Naive thymus-derived CD4-positive, alpha-beta T cell (primary cell): ENCODE results near the gene CCDC136. TPM values are rescaled to one million over a fixed set of nuclear protein-coding genes. Genes with fewer than 3 reads are reported as not detected.

Experiments
- ATAC-seq: fragments of 150-1000 bp; cut with Tn5 transposase; 2 replicates; pipeline ENCODE4 v1.10.0; 2021; ENCODE audit warnings: mild to moderate bottlenecking, moderate library complexity
- CTCF ChIA-PET: fragments of 350-600 bp; sonication (Branson Sonifier 250); formaldehyde crosslinking; loops from one replicate; lab custom pipeline; 2021; ENCODE audit warnings: antibody characterized with exemption; lab: Charles Lee
- POLR2A ChIA-PET: fragments of 350-600 bp; sonication (Branson Sonifier 250); formaldehyde crosslinking; loops from one replicate; lab custom pipeline; 2021; ENCODE audit warnings: antibody characterized with exemption, inconsistent platforms; lab: Charles Lee
- DNase-seq, 9 donors: peaks; one replicate each; pipeline versions ENCODE4 v3.0.0 to v3.0.0-alpha.2; 2020 to 2022; ENCODE audit warnings: mixed read lengths in 1 of 9
- H3K27ac ChIP-seq: one replicate; pipeline ENCODE4 v1.7.0; 2013; ENCODE audit warnings: mild to moderate bottlenecking, low read depth, low read length, moderate library complexity
- H3K27me3 ChIP-seq, 2 donors: one replicate each; pipeline ENCODE4 v1.7.0; 2013; ENCODE audit warnings: low read length in 2 of 2, mild to moderate bottlenecking in 2 of 2, moderate library complexity in 2 of 2; ENCODE audit not compliant: control insufficient read depth in 2 of 2, insufficient read depth in 2 of 2
- H3K36me3 ChIP-seq, 3 experiments: 1 replicate in 2 of 3; 2 replicates in 1 of 3; pipeline ENCODE4 v1.7.0; 2013; ENCODE audit warnings: low read length in 3 of 3, mild to moderate bottlenecking in 3 of 3, moderate library complexity in 1 of 3; ENCODE audit not compliant: insufficient read depth in 3 of 3, control insufficient read depth in 2 of 3
- H3K4me1 ChIP-seq, 2 donors: one replicate each; pipeline ENCODE4 v1.7.0; 2013; ENCODE audit warnings: low read length in 2 of 2, mild to moderate bottlenecking in 2 of 2, moderate library complexity in 1 of 2; ENCODE audit not compliant: control insufficient read depth in 2 of 2, insufficient read depth in 2 of 2
- H3K4me3 ChIP-seq: 2 replicates; pipeline ENCODE4 v1.7.0; 2013; ENCODE audit warnings: mild to moderate bottlenecking, low read length
- H3K9me3 ChIP-seq, 3 experiments: 1 replicate in 2 of 3; 2 replicates in 1 of 3; pipeline ENCODE4 v1.7.0; 2013; ENCODE audit warnings: low read length in 3 of 3; ENCODE audit not compliant: control insufficient read depth in 2 of 3
- H3K27ac Mint-ChIP-seq, 9 donors: one replicate each; pipeline ENCODE4 v1.8.0; 2020 to 2022; ENCODE audit warnings: mixed read lengths in 9 of 9, mild to moderate bottlenecking in 8 of 9, moderate library complexity in 5 of 9, inconsistent platforms in 2 of 9
- H3K27me3 Mint-ChIP-seq, 5 donors: one replicate each; pipeline ENCODE4 v1.8.0; 2021 to 2022; ENCODE audit warnings: mixed read lengths in 5 of 5, mild to moderate bottlenecking in 1 of 5
- H3K36me3 Mint-ChIP-seq, 5 donors: one replicate each; pipeline ENCODE4 v1.8.0; 2020 to 2022; ENCODE audit warnings: mixed read lengths in 5 of 5, mild to moderate bottlenecking in 3 of 5, inconsistent platforms in 1 of 5
- H3K4me1 Mint-ChIP-seq, 7 donors: one replicate each; pipeline ENCODE4 v1.8.0; 2020 to 2022; ENCODE audit warnings: mixed read lengths in 7 of 7, mild to moderate bottlenecking in 3 of 7, inconsistent platforms in 1 of 7
- H3K4me3 Mint-ChIP-seq, 10 donors: one replicate each; pipeline ENCODE4 v1.8.0; 2020 to 2022; ENCODE audit warnings: mild to moderate bottlenecking in 10 of 10, mixed read lengths in 10 of 10, moderate library complexity in 6 of 10, inconsistent platforms in 2 of 10
- H3K9me3 Mint-ChIP-seq, 11 donors: one replicate each; pipeline ENCODE4 v1.8.0; 2020 to 2022; ENCODE audit warnings: mixed read lengths in 11 of 11, mild to moderate bottlenecking in 4 of 11, inconsistent platforms in 1 of 11, moderate library complexity in 1 of 11
- intact Hi-C, 2 donors: fragments of 100-400 bp; cut with micrococcal nuclease; formaldehyde crosslinking; loops; one replicate each; pipeline ENCODE4 v1.15.1; 2023
- polyA plus RNA-seq, 2 donors: library from polyadenylated mRNA; unstranded; fragments of 300-500 nt; fragmentation: Illumina TruSeq; gene quantifications; one replicate each; pipeline ENCODE4 v1.2.3, GENCODE V29; 2021
- total RNA-seq, 6 experiments: library from RNA in 5 of 6; stranded (reverse) in 5 of 6; gene quantifications; 1 replicate in 5 of 6; 2 replicates in 1 of 6; pipeline ENCODE4 v1.2.3 and lab custom pipeline; 2021 to 2026

CCDC136 gene
- total and polyA plus RNA-seq, 7 experiments from 2014 or later: 0.70 to 14.0 (median 7.2) TPM

GRCh38 chr7:128759242-128759641, 32.5 kb upstream of the CCDC136 start:
- Mint-ChIP-seq H3K27me3 (no peaks in the 10 kb centered on the region), H3K27ac (no peak overlapping the region), H3K4me3 (no peak overlapping the region), H3K4me1 (peaks cover 0 to 5% (median 0%) of the 10 kb centered on the region in 7 donors), H3K36me3 (peaks cover 4 to 45% (median 16%) of the 10 kb centered on the region in 5 donors), H3K9me3 (no peaks in the 10 kb centered on the region)
- no peak for ATAC-seq
- Histone ChIP-seq H3K4me3 (no peak overlapping the region), H3K36me3 (peaks cover 0 to 53% (median 22%) of the 10 kb centered on the region in 3 experiments), H3K4me1 (no peaks in the 10 kb centered on the region), H3K27me3 (no peaks in the 10 kb centered on the region), H3K9me3 (no peaks in the 10 kb centered on the region), H3K27ac (no peak overlapping the region)
- DNase-seq: no peak
- intact Hi-C loops: no loop called here
- POLR2A ChIA-PET: no interaction called here
- CTCF ChIA-PET: no interaction called here

- H3K4me3 Mint-ChIP-seq: no peak overlapping the region
- no peaks in the 10 kb centered on the region for H3K9me3 ChIP-seq
- no peak overlapping the region for H3K27ac ChIP-seq
- H3K36me3 ChIP-seq: peaks cover 0 to 68% (median 26%) of the 10 kb centered on the region in 3 experiments
- H3K36me3 Mint-ChIP-seq: peaks cover 0 to 44% (median 12%) of the 10 kb centered on the region in 5 donors
- no peak overlapping the region for H3K27ac Mint-ChIP-seq
- H3K27me3 Mint-ChIP-seq: no peaks in the 10 kb centered on the region
- H3K9me3 Mint-ChIP-seq: no peaks in the 10 kb centered on the region
- no peaks in the 10 kb centered on the region for H3K4me1 Mint-ChIP-seq
- ATAC-seq: no peak
- no peaks in the 10 kb centered on the region for H3K27me3 ChIP-seq
- no peak overlapping the region for H3K4me3 ChIP-seq
- no peaks in the 10 kb centered on the region for H3K4me1 ChIP-seq
- DNase-seq: no peak
- CTCF ChIA-PET: no interaction called here
- POLR2A ChIA-PET: no interaction called here
- intact Hi-C loops: no loop called here
These were observed 28.2 kb upstream of the CCDC136 start for GRCh38 chr7:128763541-128763940.

GRCh38 chr7:128767475-128768110, 24.2 kb upstream of the CCDC136 start:
- ATAC-seq (no peak), DNase-seq (no peak)
- H3K36me3 ChIP-seq: peaks cover 14 to 60% (median 19%) of the 10 kb centered on the region in 3 experiments
- no peaks in the 10 kb centered on the region for H3K4me1 Mint-ChIP-seq
- no peaks in the 10 kb centered on the region for H3K4me1 ChIP-seq
- H3K4me3 Mint-ChIP-seq: no peak overlapping the region
- no peaks in the 10 kb centered on the region for H3K9me3 Mint-ChIP-seq
- intact Hi-C loops: no loop called here
- H3K9me3 ChIP-seq: no peaks in the 10 kb centered on the region
- H3K4me3 ChIP-seq: no peak overlapping the region
- peak overlapping the region in 2 of 9 donors; percentile 5 to 10 for H3K27ac Mint-ChIP-seq
- H3K36me3 Mint-ChIP-seq: peaks cover 12 to 58% (median 34%) of the 10 kb centered on the region in 5 donors
- H3K27me3 Mint-ChIP-seq: no peaks in the 10 kb centered on the region
- ChIA-PET CTCF (interaction anchor here (0.6 kb wide), 1 partner anchor 157 kb away, joined by 6 read pairs; no protein-coding TSS in a partner anchor), POLR2A (interaction anchor here (0.7 kb wide), 1 partner anchor 342 kb away, joined by 3 read pairs; no protein-coding TSS in a partner anchor)
- no peaks in the 10 kb centered on the region for H3K27me3 ChIP-seq
- no peak overlapping the region for H3K27ac ChIP-seq

- no peaks in the 10 kb centered on the region for H3K9me3 ChIP-seq
- Mint-ChIP-seq H3K4me1 (no peaks in the 10 kb centered on the region), H3K27ac (peak overlapping the region in 1 of 9 donors; percentile 70), H3K4me3 (no peak overlapping the region), H3K9me3 (peaks cover 0 to 3% (median 0%) of the 10 kb centered on the region in 11 donors), H3K36me3 (peaks cover 17 to 72% (median 42%) of the 10 kb centered on the region in 5 donors), H3K27me3 (no peaks in the 10 kb centered on the region)
- H3K27ac ChIP-seq: no peak overlapping the region
- no peaks in the 10 kb centered on the region for H3K4me1 ChIP-seq
- H3K36me3 ChIP-seq: peaks cover 14 to 52% (median 19%) of the 10 kb centered on the region in 3 experiments
- ChIA-PET CTCF (no interaction called here), POLR2A (interaction anchor here (0.7 kb wide), 1 partner anchor 11 kb away, joined by 5 read pairs; no protein-coding TSS in a partner anchor)
- intact Hi-C loops: no loop called here
- no peak overlapping the region for H3K4me3 ChIP-seq
- ATAC-seq (no peak), DNase-seq (no peak)
- H3K27me3 ChIP-seq: no peaks in the 10 kb centered on the region
These were observed 21.5 kb upstream of the CCDC136 start for GRCh38 chr7:128770233-128770632.

GRCh38 chr7:128773604-128774003, 18.2 kb upstream of the CCDC136 start:
- no peak for DNase-seq
- H3K36me3 Mint-ChIP-seq: peaks cover 17 to 59% (median 42%) of the 10 kb centered on the region in 5 donors
- CTCF ChIA-PET: no interaction called here
- Histone ChIP-seq H3K9me3 (no peaks in the 10 kb centered on the region), H3K27ac (no peak overlapping the region), H3K4me3 (no peak overlapping the region), H3K36me3 (peaks cover 8 to 32% (median 14%) of the 10 kb centered on the region in 3 experiments), H3K4me1 (no peaks in the 10 kb centered on the region), H3K27me3 (no peaks in the 10 kb centered on the region)
- POLR2A ChIA-PET: no interaction called here
- H3K27ac Mint-ChIP-seq: no peak overlapping the region
- no peaks in the 10 kb centered on the region for H3K4me1 Mint-ChIP-seq
- no peak overlapping the region for H3K4me3 Mint-ChIP-seq
- H3K27me3 Mint-ChIP-seq: peaks cover 0 to 2% (median 0%) of the 10 kb centered on the region in 5 donors
- ATAC-seq: no peak
- peaks cover 0 to 16% (median 10%) of the 10 kb centered on the region in 11 donors for H3K9me3 Mint-ChIP-seq
- intact Hi-C loops: no loop called here

GRCh38 chr7:128774029-128774689, 17.6 kb upstream of the CCDC136 start:
- intact Hi-C loops: no loop called here
- Mint-ChIP-seq H3K4me3 (no peak overlapping the region), H3K4me1 (no peaks in the 10 kb centered on the region), H3K9me3 (peaks cover 0 to 16% (median 10%) of the 10 kb centered on the region in 11 donors), H3K27me3 (peaks cover 0 to 2% (median 0%) of the 10 kb centered on the region in 5 donors), H3K36me3 (peaks cover 17 to 54% (median 38%) of the 10 kb centered on the region in 5 donors), H3K27ac (peak overlapping the region in 1 of 9 donors; percentile 42)
- CTCF ChIA-PET: no interaction called here
- H3K36me3 ChIP-seq: peaks cover 4 to 27% (median 10%) of the 10 kb centered on the region in 3 experiments
- ATAC-seq (no peak), DNase-seq (no peak)
- H3K27ac ChIP-seq: no peak overlapping the region
- H3K27me3 ChIP-seq: no peaks in the 10 kb centered on the region
- H3K4me3 ChIP-seq: no peak overlapping the region
- POLR2A ChIA-PET: no interaction called here
- no peaks in the 10 kb centered on the region for H3K9me3 ChIP-seq
- H3K4me1 ChIP-seq: no peaks in the 10 kb centered on the region
